ENCODE measurements around the gene GSC2. TPM values are rescaled to one million over a fixed set of nuclear protein-coding genes. Genes with fewer than 3 reads are reported as not detected.

Gene GSC2
- total RNA-seq, 1 donor from 2014 or later: not detected

Other genes starting within 250 kb of the GSC2 start
- 1.7 TPM for gene DGCR6, start 244.0 kb downstream of the GSC2 start, total RNA-seq
- gene PRODH, start 214.0 kb downstream of the GSC2 start, total RNA-seq: 12.4 TPM
- 68.7 TPM for gene DGCR2, start 27.9 kb downstream of the GSC2 start, total RNA-seq
- gene TSSK2, start 19.0 kb downstream of the GSC2 start, total RNA-seq: not detected
- gene ESS2, start 5.6 kb downstream of the GSC2 start, total RNA-seq: 14.6 TPM
- 69.9 TPM for gene SLC25A1, start 28.4 kb upstream of the GSC2 start, total RNA-seq
- gene CLTCL1, start 141.4 kb upstream of the GSC2 start, total RNA-seq: 5.8 TPM